Ishikawa (cell line): ENCODE measurements around the gene MLLT1.

Experiments used
- CEBPB ChIP-seq: IDR thresholded peaks from 2 replicates; pipeline ENCODE4 v1.6.1; 2012
- CREB1 ChIP-seq: IDR thresholded peaks from 2 replicates; pipeline ENCODE4 v1.6.1; 2012; ENCODE audit warnings: low read depth
- EP300 ChIP-seq: IDR thresholded peaks from 2 replicates; pipeline ENCODE4 v1.6.1; 2012; ENCODE audit warnings: borderline replicate concordance
- RAD21 ChIP-seq: IDR thresholded peaks from 2 replicates; pipeline ENCODE4 v1.6.1; 2012; ENCODE audit warnings: low read depth
- REST ChIP-seq: IDR thresholded peaks from 2 replicates; pipeline ENCODE4 v1.6.1; 2012; ENCODE audit warnings: low read depth, mild to moderate bottlenecking
- TAF1 ChIP-seq: IDR thresholded peaks from 2 replicates; pipeline ENCODE4 v1.6.1; 2012; ENCODE audit warnings: low read depth, mild to moderate bottlenecking
- USF1 ChIP-seq: IDR thresholded peaks from 2 replicates; pipeline ENCODE4 v1.6.1; 2012
- YY1 ChIP-seq: IDR thresholded peaks from 2 replicates; pipeline ENCODE4 v1.6.1; 2012; ENCODE audit warnings: low read depth
- ZBTB7A ChIP-seq: IDR thresholded peaks from 2 replicates; pipeline ENCODE4 v1.6.1; 2012; ENCODE audit warnings: low read depth
- TF ChIP-seq, protein P1 (sequence below): IDR thresholded peaks from 2 replicates; pipeline ENCODE4 v1.6.1; 2012

GRCh38 chr19:6173190-6173589 is 106.6 kb downstream of the MLLT1 start:
- TF ChIP-seq EP300: no peak
- no peak for TF ChIP-seq CEBPB
- no peak for TF ChIP-seq REST
- no peak for TF ChIP-seq CREB1
- TF ChIP-seq RAD21: no peak
- no peak for TF ChIP-seq TAF1
- TF ChIP-seq USF1: no peak
- no peak for TF ChIP-seq ZBTB7A
- TF ChIP-seq, protein P1, sequence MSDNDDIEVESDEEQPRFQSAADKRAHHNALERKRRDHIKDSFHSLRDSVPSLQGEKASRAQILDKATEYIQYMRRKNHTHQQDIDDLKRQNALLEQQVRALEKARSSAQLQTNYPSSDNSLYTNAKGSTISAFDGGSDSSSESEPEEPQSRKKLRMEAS: no peak
- no peak for TF ChIP-seq YY1
